Upper lobe of left lung (tissue), 4 donors: ENCODE measurements around the gene OSBPL3.

Source experiments
- CTCF ChIP-seq, 6 experiments: fragments of 450-650 bp in 4 of 6; fragments of 200-600 bp in 2 of 6; sonication (generic) in 2 of 6; IDR thresholded peaks; one replicate each; pipeline ENCODE4 v1.5.1; 2016 to 2019; ENCODE audit warnings: antibody characterized with exemption in 6 of 6
- EP300 ChIP-seq, 4 donors: sonication (generic); formaldehyde crosslinking; IDR thresholded peaks; one replicate each; pipeline ENCODE4 v1.5.1; 2017; ENCODE audit warnings: antibody characterized with exemption in 4 of 4, control low read depth in 2 of 4
- POLR2A ChIP-seq, 4 donors: fragments of 450-650 bp; IDR thresholded peaks; one replicate each; pipeline ENCODE4 v1.5.1; 2016 to 2017; ENCODE audit warnings: antibody characterized with exemption in 4 of 4, mild to moderate bottlenecking in 2 of 4
- POLR2AphosphoS5 ChIP-seq, 2 donors: sonication (generic); formaldehyde crosslinking; IDR thresholded peaks; one replicate each; pipeline ENCODE4 v1.5.1; 2017; ENCODE audit warnings: antibody characterized with exemption in 2 of 2

GRCh38 chr7:24752073-24752800 is 227.7 kb downstream of the OSBPL3 start:
- TF ChIP-seq CTCF (IDR thresholded peaks at IDR 0.05), result no peak
- TF ChIP-seq POLR2A (IDR thresholded peaks at IDR 0.05), result no peak
- TF ChIP-seq EP300 (IDR thresholded peaks at IDR 0.05), result no peak
- TF ChIP-seq POLR2AphosphoS5 (IDR thresholded peaks at IDR 0.05), result no peak
